ENCODE results near the gene CDC34.

Gene CDC34

GRCh38 chr19:577439-578392 lies 46.2 kb downstream of the CDC34 start:
- Histone ChIP-seq H3K36me3 (ENCODE audit: insufficient read depth, low read length) (no peaks in the 10 kb centered on the region), H3K79me2 (ENCODE audit: control insufficient read depth, insufficient read depth, low read length, unreplicated experiment) (peaks cover 69% of the 10 kb centered on the region), H3K27ac (ENCODE audit: low read depth, low read length) (no peak overlapping the region), H3K4me1 (ENCODE audit: control insufficient read depth, insufficient read depth, low read length, unreplicated experiment) (peaks cover 17% of the 10 kb centered on the region), H3K4me3 (ENCODE audit: low read depth, low read length) (no peak overlapping the region), H2AFZ (ENCODE audit: low read length, unreplicated experiment) (no peak overlapping the region), H3K27me3 (ENCODE audit: insufficient read depth, low read length) (no peaks in the 10 kb centered on the region)

DNA sequence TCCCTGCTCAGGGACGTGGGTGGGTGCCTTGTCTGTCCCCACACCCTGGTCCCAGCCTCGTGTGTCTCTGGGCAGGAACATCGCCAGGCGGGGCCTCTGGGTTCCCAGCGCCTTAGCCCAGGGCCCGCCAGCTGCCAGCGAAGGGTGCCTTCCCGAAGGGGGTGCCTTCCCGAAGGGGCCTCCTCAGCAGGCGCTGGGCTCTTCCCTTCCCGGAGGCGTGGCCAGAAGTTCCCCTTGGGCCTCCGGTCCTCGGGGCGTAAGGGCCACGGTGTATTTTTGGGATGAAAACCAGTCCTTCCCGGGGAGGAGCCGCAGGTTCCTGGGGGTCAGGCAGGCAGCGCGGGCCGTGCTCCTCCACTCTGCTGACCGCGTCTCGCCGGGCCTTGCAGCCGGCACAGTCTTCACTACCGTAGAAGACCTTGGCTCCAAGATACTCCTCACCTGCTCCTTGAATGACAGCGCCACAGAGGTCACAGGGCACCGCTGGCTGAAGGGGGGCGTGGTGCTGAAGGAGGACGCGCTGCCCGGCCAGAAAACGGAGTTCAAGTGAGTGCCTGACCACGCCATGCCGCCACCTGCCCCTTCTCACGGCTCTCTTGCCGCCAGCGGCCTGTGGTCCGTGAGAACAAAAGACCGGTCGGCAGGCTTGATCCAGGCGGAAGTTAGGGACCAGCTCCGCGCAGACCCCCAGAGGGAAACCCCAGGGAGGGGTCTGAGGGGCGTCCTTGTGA lies 47.7 kb downstream of the CDC34 start:
- Histone ChIP-seq H3K36me3 (ENCODE audit: insufficient read depth, low read length) (no peaks in the 10 kb centered on the region), H3K79me2 (ENCODE audit: control insufficient read depth, insufficient read depth, low read length, unreplicated experiment) (peaks cover 56% of the 10 kb centered on the region), H3K4me1 (ENCODE audit: control insufficient read depth, insufficient read depth, low read length, unreplicated experiment) (peaks cover 21% of the 10 kb centered on the region), H2AFZ (ENCODE audit: low read length, unreplicated experiment) (no peak overlapping the region), H3K27ac (ENCODE audit: low read depth, low read length) (no peak overlapping the region), H3K27me3 (ENCODE audit: insufficient read depth, low read length) (no peaks in the 10 kb centered on the region), H3K4me3 (ENCODE audit: low read depth, low read length) (no peak overlapping the region)

- Histone ChIP-seq H3K27me3 (ENCODE audit: insufficient read depth, low read length) (no peaks in the 10 kb centered on the region), H3K27ac (ENCODE audit: low read depth, low read length) (no peak overlapping the region), H3K79me2 (ENCODE audit: control insufficient read depth, insufficient read depth, low read length, unreplicated experiment) (peaks cover 51% of the 10 kb centered on the region)
These were observed 48.2 kb downstream of the CDC34 start for GRCh38 chr19:579842-580155.

GRCh38 chr19:580274-580835 lies 48.8 kb downstream of the CDC34 start:
- H3K27me3 ChIP-seq (ENCODE audit: insufficient read depth, low read length), result no peaks in the 10 kb centered on the region
- H3K27ac ChIP-seq (ENCODE audit: low read depth, low read length), result no peak overlapping the region
- no peak overlapping the region for H3K4me3 ChIP-seq (ENCODE audit: low read depth, low read length)
- H3K4me1 ChIP-seq (ENCODE audit: control insufficient read depth, insufficient read depth, low read length, unreplicated experiment), result peaks cover 12% of the 10 kb centered on the region
- H2AFZ ChIP-seq (ENCODE audit: low read length, unreplicated experiment), result no peak overlapping the region
- H3K36me3 ChIP-seq (ENCODE audit: insufficient read depth, low read length), result no peaks in the 10 kb centered on the region
- peaks cover 45% of the 10 kb centered on the region for H3K79me2 ChIP-seq (ENCODE audit: control insufficient read depth, insufficient read depth, low read length, unreplicated experiment)

More at GRCh38 chr19:579842-580155, 48.2 kb downstream of the CDC34 start:
- H3K36me3 ChIP-seq (ENCODE audit: insufficient read depth, low read length), result no peaks in the 10 kb centered on the region
- H2AFZ ChIP-seq (ENCODE audit: low read length, unreplicated experiment), result no peak overlapping the region
- H3K4me3 ChIP-seq (ENCODE audit: low read depth, low read length), result no peak overlapping the region
- peaks cover 17% of the 10 kb centered on the region for H3K4me1 ChIP-seq (ENCODE audit: control insufficient read depth, insufficient read depth, low read length, unreplicated experiment)

DNA sequence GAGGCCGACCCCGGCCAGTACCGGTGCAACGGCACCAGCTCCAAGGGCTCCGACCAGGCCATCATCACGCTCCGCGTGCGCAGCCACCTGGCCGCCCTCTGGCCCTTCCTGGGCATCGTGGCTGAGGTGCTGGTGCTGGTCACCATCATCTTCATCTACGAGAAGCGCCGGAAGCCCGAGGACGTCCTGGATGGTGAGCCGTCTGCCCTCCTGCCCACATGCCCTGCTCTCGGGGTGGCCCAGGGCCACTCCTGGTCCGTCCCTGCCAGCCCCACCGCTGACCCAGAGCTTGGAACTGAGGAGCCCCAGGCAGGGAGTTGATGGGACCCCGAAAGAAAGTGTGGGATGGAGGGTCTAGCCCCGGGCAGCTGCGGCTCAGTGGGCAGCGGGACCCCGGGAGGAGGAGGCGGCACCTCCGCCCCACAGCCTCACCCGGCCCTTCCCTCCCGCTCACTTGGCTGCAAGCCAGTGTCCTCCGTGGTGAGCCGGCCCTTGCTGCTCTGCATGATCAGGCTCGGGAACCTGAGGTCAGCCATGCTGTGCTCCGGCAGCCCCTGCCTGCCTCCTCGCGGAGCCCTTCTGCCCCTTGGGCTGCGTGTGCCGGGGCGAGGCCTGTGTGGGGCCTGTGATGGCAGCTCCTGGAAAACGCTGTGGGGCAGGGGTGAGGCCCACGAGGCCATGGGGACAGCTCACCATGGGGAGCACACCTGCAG lies 50.0 kb downstream of the CDC34 start:
- Histone ChIP-seq H3K4me3 (ENCODE audit: low read depth, low read length) (no peak overlapping the region), H2AFZ (ENCODE audit: low read length, unreplicated experiment) (no peak overlapping the region), H3K4me1 (ENCODE audit: control insufficient read depth, insufficient read depth, low read length, unreplicated experiment) (peaks cover 8% of the 10 kb centered on the region), H3K79me2 (ENCODE audit: control insufficient read depth, insufficient read depth, low read length, unreplicated experiment) (peaks cover 36% of the 10 kb centered on the region), H3K27ac (ENCODE audit: low read depth, low read length) (no peak overlapping the region), H3K27me3 (ENCODE audit: insufficient read depth, low read length) (no peaks in the 10 kb centered on the region), H3K36me3 (ENCODE audit: insufficient read depth, low read length) (no peaks in the 10 kb centered on the region)

DNA sequence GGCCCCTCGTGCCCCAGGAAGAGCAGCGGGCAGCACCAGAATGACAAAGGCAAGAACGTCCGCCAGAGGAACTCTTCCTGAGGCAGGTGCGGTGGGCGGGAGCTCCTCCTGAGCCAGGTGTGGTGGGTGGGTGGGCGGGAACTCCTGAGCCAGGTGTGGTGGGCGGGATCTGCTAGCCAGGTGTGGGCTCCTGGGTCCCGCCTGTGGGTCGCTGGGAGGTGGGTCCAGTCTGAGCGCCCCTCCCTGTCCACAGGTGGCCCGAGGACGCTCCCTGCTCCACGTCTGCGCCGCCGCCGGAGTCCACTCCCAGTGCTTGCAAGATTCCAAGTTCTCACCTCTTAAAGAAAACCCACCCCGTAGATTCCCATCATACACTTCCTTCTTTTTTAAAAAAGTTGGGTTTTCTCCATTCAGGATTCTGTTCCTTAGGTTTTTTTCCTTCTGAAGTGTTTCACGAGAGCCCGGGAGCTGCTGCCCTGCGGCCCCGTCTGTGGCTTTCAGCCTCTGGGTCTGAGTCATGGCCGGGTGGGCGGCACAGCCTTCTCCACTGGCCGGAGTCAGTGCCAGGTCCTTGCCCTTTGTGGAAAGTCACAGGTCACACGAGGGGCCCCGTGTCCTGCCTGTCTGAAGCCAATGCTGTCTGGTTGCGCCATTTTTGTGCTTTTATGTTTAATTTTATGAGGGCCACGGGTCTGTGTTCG lies 51.1 kb downstream of the CDC34 start:
- peaks cover 12% of the 10 kb centered on the region for H3K4me1 ChIP-seq (ENCODE audit: control insufficient read depth, insufficient read depth, low read length, unreplicated experiment)
- peaks cover 25% of the 10 kb centered on the region for H3K79me2 ChIP-seq (ENCODE audit: control insufficient read depth, insufficient read depth, low read length, unreplicated experiment)
- no peak overlapping the region for H2AFZ ChIP-seq (ENCODE audit: low read length, unreplicated experiment)
- no peaks in the 10 kb centered on the region for H3K27me3 ChIP-seq (ENCODE audit: insufficient read depth, low read length)
- no peak overlapping the region for H3K4me3 ChIP-seq (ENCODE audit: low read depth, low read length)
- no peaks in the 10 kb centered on the region for H3K36me3 ChIP-seq (ENCODE audit: insufficient read depth, low read length)
- no peak overlapping the region for H3K27ac ChIP-seq (ENCODE audit: low read depth, low read length)

- H2AFZ ChIP-seq (ENCODE audit: low read length, unreplicated experiment), result no peak overlapping the region
- H3K79me2 ChIP-seq (ENCODE audit: control insufficient read depth, insufficient read depth, low read length, unreplicated experiment), result peaks cover 17% of the 10 kb centered on the region
- no peaks in the 10 kb centered on the region for H3K36me3 ChIP-seq (ENCODE audit: insufficient read depth, low read length)
- H3K4me3 ChIP-seq (ENCODE audit: low read depth, low read length), result no peak overlapping the region
- H3K27ac ChIP-seq (ENCODE audit: low read depth, low read length), result no peak overlapping the region
- H3K27me3 ChIP-seq (ENCODE audit: insufficient read depth, low read length), result no peaks in the 10 kb centered on the region
- peaks cover 16% of the 10 kb centered on the region for H3K4me1 ChIP-seq (ENCODE audit: control insufficient read depth, insufficient read depth, low read length, unreplicated experiment)
These were observed 51.8 kb downstream of the CDC34 start for GRCh38 chr19:583198-583967.

- H3K36me3 ChIP-seq (ENCODE audit: insufficient read depth, low read length), result no peaks in the 10 kb centered on the region
- no peaks in the 10 kb centered on the region for H3K27me3 ChIP-seq (ENCODE audit: insufficient read depth, low read length)
- no peak overlapping the region for H2AFZ ChIP-seq (ENCODE audit: low read length, unreplicated experiment)
- no peak overlapping the region for H3K27ac ChIP-seq (ENCODE audit: low read depth, low read length)
- H3K4me1 ChIP-seq (ENCODE audit: control insufficient read depth, insufficient read depth, low read length, unreplicated experiment), result peaks cover 21% of the 10 kb centered on the region
- peaks cover 14% of the 10 kb centered on the region for H3K79me2 ChIP-seq (ENCODE audit: control insufficient read depth, insufficient read depth, low read length, unreplicated experiment)
- H3K4me3 ChIP-seq (ENCODE audit: low read depth, low read length), result no peak overlapping the region
These were observed 52.3 kb downstream of the CDC34 start for GRCh38 chr19:583968-584239.

DNA sequence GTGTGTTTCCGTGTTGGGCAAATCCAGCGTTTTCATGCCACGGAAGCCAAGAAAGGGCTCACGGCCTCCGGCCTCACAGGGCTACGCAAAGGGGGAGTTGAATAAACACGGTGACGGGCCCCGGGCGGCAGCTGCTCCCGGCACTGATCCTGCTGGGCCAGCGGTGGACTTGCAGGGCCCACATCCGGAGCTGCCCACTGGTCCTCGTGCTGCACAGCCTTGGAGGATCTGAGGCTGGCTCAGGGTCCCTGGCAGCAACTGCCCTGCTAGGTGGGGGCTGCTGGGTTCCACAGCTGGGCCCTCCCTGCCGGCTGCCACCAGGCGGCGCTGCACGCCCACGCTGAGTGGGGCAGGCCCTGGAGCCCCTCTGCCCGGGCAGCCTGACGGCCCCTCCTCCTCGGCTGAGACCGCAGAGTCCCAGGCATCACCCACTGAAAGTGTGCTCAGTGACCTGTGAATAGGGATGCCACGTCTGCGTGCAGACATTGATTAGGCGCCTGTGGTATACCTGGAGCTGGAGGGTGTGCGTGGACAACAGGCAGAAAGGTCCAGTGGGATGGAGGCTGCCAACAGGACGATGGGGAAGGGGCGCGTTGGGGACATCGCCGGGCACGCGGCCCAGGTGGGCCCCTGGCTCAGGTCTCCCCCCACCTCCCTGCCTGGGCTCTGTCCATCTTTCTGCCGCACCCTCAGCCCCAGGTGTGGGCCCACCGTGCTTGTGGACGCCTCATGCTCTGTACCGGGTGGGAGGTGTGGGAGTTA lies 52.9 kb downstream of the CDC34 start:
- peaks cover 21% of the 10 kb centered on the region for H3K4me1 ChIP-seq (ENCODE audit: control insufficient read depth, insufficient read depth, low read length, unreplicated experiment)
- no peak overlapping the region for H3K27ac ChIP-seq (ENCODE audit: low read depth, low read length)
- H2AFZ ChIP-seq (ENCODE audit: low read length, unreplicated experiment), result no peak overlapping the region
- H3K4me3 ChIP-seq (ENCODE audit: low read depth, low read length), result no peak overlapping the region
- no peaks in the 10 kb centered on the region for H3K36me3 ChIP-seq (ENCODE audit: insufficient read depth, low read length)
- H3K27me3 ChIP-seq (ENCODE audit: insufficient read depth, low read length), result no peaks in the 10 kb centered on the region
- H3K79me2 ChIP-seq (ENCODE audit: control insufficient read depth, insufficient read depth, low read length, unreplicated experiment), result peaks cover 8% of the 10 kb centered on the region

All from ACC112 (cell line).